ENCODE measurements around the gene CA12. TPM values are rescaled to one million over a fixed set of nuclear protein-coding genes. Genes with fewer than 3 reads are reported as not detected.
A peak's percentile ranks its signal among the peaks of the same experiment; 100 is the strongest.

CA12 gene
- total and polyA plus RNA-seq, 2 donors (not counting 1 experiment from before 2014, with no cell fraction given), result not detected

DNA sequence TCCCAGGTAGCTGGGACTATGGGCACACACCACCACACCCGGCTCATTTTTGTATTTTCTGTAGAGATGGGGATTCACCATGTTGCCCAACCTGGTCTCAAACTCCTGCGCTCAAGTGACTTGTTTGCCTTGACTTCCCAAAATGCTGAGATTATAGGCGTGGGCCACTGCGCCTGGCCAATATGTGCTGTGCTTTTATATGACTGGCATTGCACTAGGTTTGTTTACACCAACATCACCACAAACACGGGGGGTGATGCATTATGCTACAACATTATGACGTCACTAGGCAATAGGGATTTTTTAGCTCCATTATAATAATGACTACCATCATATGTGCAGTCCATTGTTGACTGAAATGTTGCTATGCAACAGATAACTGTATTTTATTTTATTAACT lies 97.3 kb downstream of the CA12 start:
- no peak overlapping the region for H3K4me3 Mint-ChIP-seq
- POLR2A ChIA-PET, result no interaction called here
- 93% methylated on average over 3 of the region's 6 CpGs for WGBS (ENCODE audit: insufficient coverage)
- H3K9ac ChIP-seq (ENCODE audit: low read length), result no peak overlapping the region
- H3K4me1 ChIP-seq (ENCODE audit: control insufficient read depth in 2 of 2, insufficient read depth in 2 of 2, low read length in 2 of 2), result peaks cover 0 to 5% of the 10 kb centered on the region in 2 donors
- intact Hi-C loops (cut with micrococcal nuclease), result no loop called here
- no peak for ATAC-seq (ENCODE audit: low read depth)
- no peaks in the 10 kb centered on the region for H3K79me2 ChIP-seq (ENCODE audit: control insufficient read depth, insufficient read depth, low read length)
- H3K9me3 Mint-ChIP-seq (ENCODE audit: insufficient read depth), result no peaks in the 10 kb centered on the region
- no peak overlapping the region for H3K4me2 ChIP-seq (replicated peaks; ENCODE audit: low read depth, low read length, poor library complexity, severe bottlenecking)
- no peaks in the 10 kb centered on the region for H3K27me3 Mint-ChIP-seq
- no peak for TF ChIP-seq CTCF (IDR thresholded peaks at IDR 0.05)
- TF ChIP-seq EZH2 (IDR thresholded peaks at IDR 0.05; ENCODE audit: borderline replicate concordance, insufficient read depth, low read depth, low read length, poor library complexity, severe bottlenecking), result no peak
- no peak overlapping the region for H3K27ac Mint-ChIP-seq
- no peaks in the 10 kb centered on the region for H3K9me3 ChIP-seq (ENCODE audit: control extremely low read depth in 1 of 3, control insufficient read depth in 2 of 3, insufficient read depth in 1 of 3, low read length in 2 of 3)
- no peaks in the 10 kb centered on the region for H3K27me3 ChIP-seq (replicated peaks in 1 of 4; ENCODE audit: control extremely low read depth in 1 of 4, control insufficient read depth in 3 of 4, insufficient read depth in 4 of 4, low read length in 3 of 4)
- H3K4me1 Mint-ChIP-seq, result peaks cover 10% of the 10 kb centered on the region
- H3K4me3 ChIP-seq (ENCODE audit: control extremely low read depth in 1 of 5, extremely low read depth in 1 of 5, insufficient read depth in 1 of 5, low read depth in 2 of 5, low read length in 4 of 5), result no peak overlapping the region
- H3K36me3 ChIP-seq (replicated peaks in 1 of 2; ENCODE audit: control extremely low read depth in 1 of 2, control insufficient read depth in 1 of 2, extremely low read depth in 1 of 2, insufficient read depth in 2 of 2, low read length in 1 of 2), result peaks cover 7 to 26% of the 10 kb centered on the region in 2 experiments
- DNase-seq, result no peak
- no peak overlapping the region for H3K27ac ChIP-seq (ENCODE audit: low read length in 2 of 2)
- CTCF ChIA-PET, result interaction anchor here (1.8 kb wide), 1 partner anchor 118 kb away, joined by 4 read pairs; no protein-coding TSS in a partner anchor
- no peak overlapping the region for H2AFZ ChIP-seq (ENCODE audit: insufficient read depth, low read depth, low read length, poor library complexity, severe bottlenecking)
- no peaks in the 10 kb centered on the region for H4K20me1 ChIP-seq (ENCODE audit: control insufficient read depth, insufficient read depth, low read length, poor library complexity, severe bottlenecking)

DNA sequence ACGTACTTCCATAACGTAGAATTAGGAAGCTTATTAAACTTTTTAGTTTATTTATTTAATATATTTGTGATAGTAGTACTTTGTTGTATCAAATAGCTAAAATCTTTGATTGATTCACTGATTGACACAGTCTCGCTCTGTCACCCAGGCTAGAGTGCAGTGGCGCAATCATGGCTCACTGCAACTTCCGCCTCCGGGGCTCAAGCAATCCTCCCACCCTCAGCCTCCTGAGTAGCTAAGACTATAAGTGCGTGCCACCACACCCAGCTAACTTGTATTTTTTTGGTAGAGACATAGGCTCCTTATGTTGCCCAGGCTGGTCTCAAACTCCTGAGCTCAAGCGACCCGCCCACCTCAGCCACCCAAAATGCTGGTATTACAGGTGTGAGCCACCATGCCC lies 98.5 kb downstream of the CA12 start:
- ATAC-seq (ENCODE audit: low read depth) (no peak), DNase-seq (no peak)
- no peaks in the 10 kb centered on the region for H4K20me1 ChIP-seq (ENCODE audit: control insufficient read depth, insufficient read depth, low read length, poor library complexity, severe bottlenecking)
- H3K9me3 ChIP-seq (ENCODE audit: control extremely low read depth in 1 of 3, control insufficient read depth in 2 of 3, insufficient read depth in 1 of 3, low read length in 2 of 3), result no peaks in the 10 kb centered on the region
- H2AFZ ChIP-seq (ENCODE audit: insufficient read depth, low read depth, low read length, poor library complexity, severe bottlenecking), result no peak overlapping the region
- no peak overlapping the region for H3K4me3 Mint-ChIP-seq
- TF ChIP-seq EZH2 (IDR thresholded peaks at IDR 0.05; ENCODE audit: borderline replicate concordance, insufficient read depth, low read depth, low read length, poor library complexity, severe bottlenecking) (no peak), CTCF (IDR thresholded peaks at IDR 0.05) (no peak)
- H3K9me3 Mint-ChIP-seq (ENCODE audit: insufficient read depth), result no peaks in the 10 kb centered on the region
- no peak overlapping the region for H3K9ac ChIP-seq (ENCODE audit: low read length)
- peaks cover 4% of the 10 kb centered on the region in 2 donors for H3K4me1 ChIP-seq (ENCODE audit: control insufficient read depth in 2 of 2, insufficient read depth in 2 of 2, low read length in 2 of 2)
- ChIA-PET CTCF (no interaction called here), POLR2A (interaction anchor here (0.7 kb wide), 1 partner anchor 239 kb away, joined by 3 read pairs; no protein-coding TSS in a partner anchor)
- no peaks in the 10 kb centered on the region for H3K27me3 Mint-ChIP-seq
- H3K27me3 ChIP-seq (replicated peaks in 1 of 4; ENCODE audit: control extremely low read depth in 1 of 4, control insufficient read depth in 3 of 4, insufficient read depth in 4 of 4, low read length in 3 of 4), result no peaks in the 10 kb centered on the region
- 91% methylated on average over 5 of the region's 9 CpGs for WGBS (ENCODE audit: insufficient coverage)
- H3K4me2 ChIP-seq (replicated peaks; ENCODE audit: low read depth, low read length, poor library complexity, severe bottlenecking), result no peak overlapping the region
- H3K79me2 ChIP-seq (ENCODE audit: control insufficient read depth, insufficient read depth, low read length), result no peaks in the 10 kb centered on the region
- no peak overlapping the region for H3K27ac ChIP-seq (ENCODE audit: low read length in 2 of 2)
- peaks cover 15% of the 10 kb centered on the region for H3K4me1 Mint-ChIP-seq
- H3K27ac Mint-ChIP-seq, result peak overlapping the region; percentile 50
- no peak overlapping the region for H3K4me3 ChIP-seq (ENCODE audit: control extremely low read depth in 1 of 5, extremely low read depth in 1 of 5, insufficient read depth in 1 of 5, low read depth in 2 of 5, low read length in 4 of 5)
- intact Hi-C loops (cut with micrococcal nuclease), result no loop called here
- peaks cover 7 to 22% of the 10 kb centered on the region in 2 experiments for H3K36me3 ChIP-seq (replicated peaks in 1 of 2; ENCODE audit: control extremely low read depth in 1 of 2, control insufficient read depth in 1 of 2, extremely low read depth in 1 of 2, insufficient read depth in 2 of 2, low read length in 1 of 2)
